A549 (cell line): ENCODE results near the gene PCDH10. TPM values are rescaled to one million over a fixed set of nuclear protein-coding genes. Genes with fewer than 3 reads are reported as not detected.

Experiments
- ATAC-seq, 2 experiments: fragments of 200-7000 bp in 1 of 2; fragments of >200 bp in 1 of 2; cut with Nextera tagmentation in 1 of 2; cut with Tn5 transposase in 1 of 2; 3 replicates each; pipeline versions ENCODE4 v1.8.0 to v1.9.1; 2018 to 2020; ENCODE audit warnings: mild to moderate bottlenecking in 1 of 2, moderate library complexity in 1 of 2
- CTCF ChIA-PET: fragments of 300-600 bp; sonication (Branson Sonifier 250); formaldehyde crosslinking; extraction: SDS; loops from one replicate; lab custom pipeline; 2021; ENCODE audit warnings: antibody characterized with exemption, inconsistent platforms; lab: Yijun Ruan, JAX
- POLR2A ChIA-PET: fragments of 350-600 bp; formaldehyde crosslinking; extraction: SDS; loops from one replicate; lab custom pipeline; 2021; ENCODE audit warnings: antibody characterized with exemption, inconsistent platforms; lab: Yijun Ruan, JAX
- DNase-seq, 2 experiments: peaks; one replicate each; pipeline versions ENCODE4 v3.0.0 to v3.0.0-alpha.2; 2011 to 2016; ENCODE audit warnings: low read depth in 1 of 2, low spot score in 1 of 2
- FAIRE-seq: peaks from 2 replicates; lab custom pipeline; 2011; peaks lifted over from hg19 to GRCh38; lab: Jason Lieb, UNC
- H3K27ac ChIP-seq, 2 experiments: fragments of >200 bp; sonication (Bioruptor Twin); formaldehyde crosslinking; 3 replicates each; pipeline ENCODE4 v1.5.1; 2016 to 2017
- H3K4me1 ChIP-seq: fragments of >200 bp; sonication (Bioruptor Twin); formaldehyde crosslinking; 3 replicates; pipeline ENCODE4 v1.6.1; 2016
- H3K4me2 ChIP-seq: fragments of >200 bp; sonication (Bioruptor Twin); formaldehyde crosslinking; 3 replicates; pipeline ENCODE4 v1.6.1; 2016
- H3K4me3 ChIP-seq: fragments of >200 bp; sonication (Bioruptor Twin); formaldehyde crosslinking; 3 replicates; pipeline ENCODE4 v1.5.1; 2016
- H3K9me3 ChIP-seq: fragments of >200 bp; sonication (Bioruptor Twin); formaldehyde crosslinking; 3 replicates; pipeline ENCODE4 v1.6.1; 2016
- ATOH8 ChIP-seq: fragments of 250-450 bp; sonication (Bioruptor Pico); IDR thresholded peaks from 2 replicates; pipeline ENCODE4 v1.5.0; 2020; ENCODE audit warnings: low read depth, mild to moderate bottlenecking, moderate library complexity
- CBX8 ChIP-seq: fragments of 200-600 bp; sonication (generic); IDR thresholded peaks from 2 replicates; pipeline ENCODE4 v1.6.1; 2016
- E2F6 ChIP-seq: IDR thresholded peaks from 2 replicates; pipeline ENCODE4 v1.6.1; 2012; ENCODE audit warnings: low read depth, borderline replicate concordance
- ELK1 ChIP-seq: fragments of 150-350 bp; IDR thresholded peaks from 2 replicates; pipeline ENCODE4 v1.6.1; 2014; ENCODE audit warnings: low read depth, mild to moderate bottlenecking, low read length
- ESRRA ChIP-seq: fragments of 150-350 bp; IDR thresholded peaks from 2 replicates; pipeline ENCODE4 v1.6.1; 2014; ENCODE audit warnings: mild to moderate bottlenecking, low read length, borderline replicate concordance
- HDAC2 ChIP-seq: fragments of 200-600 bp; sonication (generic); IDR thresholded peaks from 2 replicates; pipeline ENCODE4 v1.6.1; 2016
- HOXB13 ChIP-seq: fragments of 250-450 bp; sonication (Bioruptor Pico); IDR thresholded peaks from 2 replicates; pipeline ENCODE4 v1.5.0; 2020; ENCODE audit warnings: low read depth, mild to moderate bottlenecking, moderate library complexity
- JUN ChIP-seq, 2 experiments: fragments of >200 bp; sonication (Bioruptor Twin); formaldehyde crosslinking; IDR thresholded peaks; 2 replicates in 1 of 2; 3 replicates in 1 of 2; pipeline ENCODE4 v1.6.1; 2016 to 2017
- JUNB ChIP-seq: fragments of >200 bp; sonication (Bioruptor Twin); formaldehyde crosslinking; IDR thresholded peaks from 2 replicates; pipeline ENCODE4 v1.6.1; 2016
- MAFK ChIP-seq: fragments of 450-650 bp; IDR thresholded peaks from 2 replicates; pipeline ENCODE4 v1.6.1; 2014; ENCODE audit not compliant: partially characterized antibody
- MAX ChIP-seq: IDR thresholded peaks from 2 replicates; pipeline ENCODE4 v1.6.1; 2012
- NR3C1 ChIP-seq: fragments of >200 bp; sonication (Bioruptor Twin); formaldehyde crosslinking; IDR thresholded peaks from 3 replicates; pipeline ENCODE4 v1.6.1; 2017
- RAD21 ChIP-seq, 2 experiments: fragments of >200 bp in 1 of 2; sonication (Bioruptor Twin) in 1 of 2; formaldehyde crosslinking in 1 of 2; IDR thresholded peaks in 1 of 2; conservative IDR thresholded peaks in 1 of 2; 2 replicates in 1 of 2; 3 replicates in 1 of 2; pipeline ENCODE4 v1.6.1; 2012 to 2018; ENCODE audit warnings: inconsistent platforms in 1 of 2
- RCOR1 ChIP-seq: fragments of 150-350 bp; IDR thresholded peaks from 2 replicates; pipeline ENCODE4 v1.6.1; 2014; ENCODE audit warnings: antibody characterized with exemption, low read length, low read depth
- USF2 ChIP-seq: fragments of 450-650 bp; IDR thresholded peaks from 2 replicates; pipeline ENCODE4 v1.6.1; 2014; ENCODE audit warnings: antibody characterized with exemption
- ZNF302 ChIP-seq: fragments of 250-450 bp; sonication (Bioruptor Pico); IDR thresholded peaks from 2 replicates; pipeline ENCODE4 v1.9.0; 2021; ENCODE audit warnings: inconsistent platforms, mild to moderate bottlenecking, moderate library complexity
- whole genome bisulfite sequencing: methylation state at CpG from one replicate; pipeline ENCODE4 v1.1.6; 2017; ENCODE audit errors: missing lambda C conversion rate; 5-methylcytosine and 5-hydroxymethylcytosine counted together
- polyA plus RNA-seq, 4 experiments: library from polyadenylated mRNA; depleted of rRNA in 3 of 4; stranded (reverse); fragments of >200 nt; fragmentation: RNase III in 1 of 4; extraction: RNeasy Plus Mini Kit Qiagen cat#74134 plus additional on column Dnase treatment in 1 of 4; gene quantifications; 2 replicates in 3 of 4; 3 replicates in 1 of 4; pipeline ENCODE4 v1.2.3, GENCODE V29; 2011 to 2017
- TF ChIP-seq, protein P1 (sequence below): fragments of 200-600 bp; sonication (generic); IDR thresholded peaks from 2 replicates; pipeline ENCODE4 v1.6.1; 2016; ENCODE audit warnings: antibody characterized with exemption, mild to moderate bottlenecking, moderate library complexity
- TF ChIP-seq, protein P2 (sequence below): fragments of 250-450 bp; sonication (Bioruptor Pico); IDR thresholded peaks from 2 replicates; pipeline ENCODE4 v1.5.0; 2021; ENCODE audit warnings: mild to moderate bottlenecking, moderate library complexity, borderline replicate concordance
- TF ChIP-seq, protein P3 (sequence below): fragments of >200 bp; sonication (Bioruptor Twin); formaldehyde crosslinking; IDR thresholded peaks from 3 replicates; pipeline ENCODE4 v1.6.1; 2016

Gene PCDH10
- polyA plus RNA-seq, 2 of the 4 experiments (the other 2 are of a cell fraction) = 0.37 to 0.49 TPM

- CTCF ChIA-PET = no interaction called here
- TF ChIP-seq ELK1 (no peak), JUN (IDR thresholded peaks at IDR 0.05) (no peak), RCOR1 (no peak), ESRRA (no peak), CBX8 (no peak), MAFK (no peak), HOXB13 (no peak), JUNB (no peak), ATOH8 (CRISPR knock-in tag) (no peak), HDAC2 (no peak), ZNF302 (CRISPR knock-in tag) (no peak), RAD21 (conservative IDR thresholded peaks at IDR 0.05 in 1 of 2, IDR thresholded peaks at IDR 0.05 in 1 of 2) (no peak), MAX (no peak), E2F6 (no peak), NR3C1 (no peak), USF2 (no peak)
- TF ChIP-seq, protein P1, sequence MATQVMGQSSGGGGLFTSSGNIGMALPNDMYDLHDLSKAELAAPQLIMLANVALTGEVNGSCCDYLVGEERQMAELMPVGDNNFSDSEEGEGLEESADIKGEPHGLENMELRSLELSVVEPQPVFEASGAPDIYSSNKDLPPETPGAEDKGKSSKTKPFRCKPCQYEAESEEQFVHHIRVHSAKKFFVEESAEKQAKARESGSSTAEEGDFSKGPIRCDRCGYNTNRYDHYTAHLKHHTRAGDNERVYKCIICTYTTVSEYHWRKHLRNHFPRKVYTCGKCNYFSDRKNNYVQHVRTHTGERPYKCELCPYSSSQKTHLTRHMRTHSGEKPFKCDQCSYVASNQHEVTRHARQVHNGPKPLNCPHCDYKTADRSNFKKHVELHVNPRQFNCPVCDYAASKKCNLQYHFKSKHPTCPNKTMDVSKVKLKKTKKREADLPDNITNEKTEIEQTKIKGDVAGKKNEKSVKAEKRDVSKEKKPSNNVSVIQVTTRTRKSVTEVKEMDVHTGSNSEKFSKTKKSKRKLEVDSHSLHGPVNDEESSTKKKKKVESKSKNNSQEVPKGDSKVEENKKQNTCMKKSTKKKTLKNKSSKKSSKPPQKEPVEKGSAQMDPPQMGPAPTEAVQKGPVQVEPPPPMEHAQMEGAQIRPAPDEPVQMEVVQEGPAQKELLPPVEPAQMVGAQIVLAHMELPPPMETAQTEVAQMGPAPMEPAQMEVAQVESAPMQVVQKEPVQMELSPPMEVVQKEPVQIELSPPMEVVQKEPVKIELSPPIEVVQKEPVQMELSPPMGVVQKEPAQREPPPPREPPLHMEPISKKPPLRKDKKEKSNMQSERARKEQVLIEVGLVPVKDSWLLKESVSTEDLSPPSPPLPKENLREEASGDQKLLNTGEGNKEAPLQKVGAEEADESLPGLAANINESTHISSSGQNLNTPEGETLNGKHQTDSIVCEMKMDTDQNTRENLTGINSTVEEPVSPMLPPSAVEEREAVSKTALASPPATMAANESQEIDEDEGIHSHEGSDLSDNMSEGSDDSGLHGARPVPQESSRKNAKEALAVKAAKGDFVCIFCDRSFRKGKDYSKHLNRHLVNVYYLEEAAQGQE = no peak
- TF ChIP-seq, protein P2, sequence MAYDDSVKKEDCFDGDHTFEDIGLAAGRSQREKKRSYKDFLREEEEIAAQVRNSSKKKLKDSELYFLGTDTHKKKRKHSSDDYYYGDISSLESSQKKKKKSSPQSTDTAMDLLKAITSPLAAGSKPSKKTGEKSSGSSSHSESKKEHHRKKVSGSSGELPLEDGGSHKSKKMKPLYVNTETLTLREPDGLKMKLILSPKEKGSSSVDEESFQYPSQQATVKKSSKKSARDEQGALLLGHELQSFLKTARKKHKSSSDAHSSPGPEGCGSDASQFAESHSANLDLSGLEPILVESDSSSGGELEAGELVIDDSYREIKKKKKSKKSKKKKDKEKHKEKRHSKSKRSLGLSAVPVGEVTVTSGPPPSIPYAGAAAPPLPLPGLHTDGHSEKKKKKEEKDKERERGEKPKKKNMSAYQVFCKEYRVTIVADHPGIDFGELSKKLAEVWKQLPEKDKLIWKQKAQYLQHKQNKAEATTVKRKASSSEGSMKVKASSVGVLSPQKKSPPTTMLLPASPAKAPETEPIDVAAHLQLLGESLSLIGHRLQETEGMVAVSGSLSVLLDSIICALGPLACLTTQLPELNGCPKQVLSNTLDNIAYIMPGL (CRISPR knock-in tag) = no peak
- TF ChIP-seq, protein P3, sequence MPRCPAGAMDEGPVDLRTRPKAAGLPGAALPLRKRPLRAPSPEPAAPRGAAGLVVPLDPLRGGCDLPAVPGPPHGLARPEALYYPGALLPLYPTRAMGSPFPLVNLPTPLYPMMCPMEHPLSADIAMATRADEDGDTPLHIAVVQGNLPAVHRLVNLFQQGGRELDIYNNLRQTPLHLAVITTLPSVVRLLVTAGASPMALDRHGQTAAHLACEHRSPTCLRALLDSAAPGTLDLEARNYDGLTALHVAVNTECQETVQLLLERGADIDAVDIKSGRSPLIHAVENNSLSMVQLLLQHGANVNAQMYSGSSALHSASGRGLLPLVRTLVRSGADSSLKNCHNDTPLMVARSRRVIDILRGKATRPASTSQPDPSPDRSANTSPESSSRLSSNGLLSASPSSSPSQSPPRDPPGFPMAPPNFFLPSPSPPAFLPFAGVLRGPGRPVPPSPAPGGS = no peak
- POLR2A ChIA-PET = no interaction called here
- Histone ChIP-seq H3K4me2 (no peak overlapping the region), H3K4me1 (no peaks in the 10 kb centered on the region), H3K27ac (no peak overlapping the region), H3K4me3 (no peak overlapping the region), H3K9me3 (no peaks in the 10 kb centered on the region)
- WGBS = 40% methylated on average over 7 of the region's 8 CpGs
- ATAC-seq (no peak), DNase-seq (no peak), FAIRE-seq (no peak)
Observed at GRCh38 chr4:133188433-133189146, 39.5 kb downstream of the PCDH10 start.
